Uterus (tissue), 4 donors: ENCODE data around the gene CALU. TPM values are rescaled to one million over a fixed set of nuclear protein-coding genes. Genes with fewer than 3 reads are reported as not detected.

Source experiments
- DNase-seq, 2 donors: peaks; one replicate each; pipeline ENCODE4 v3.0.0-alpha.2; 2019 to 2020
- H3K27ac ChIP-seq, 2 donors: fragments of 200-600 bp; sonication (generic); 1 replicate in 1 of 2; 2 replicates in 1 of 2; pipeline ENCODE4 v1.5.1; 2016 to 2018
- H3K27me3 ChIP-seq, 2 donors: fragments of 200-600 bp; sonication (generic); one replicate each; pipeline ENCODE4 v1.5.1; 2018 to 2019; ENCODE audit warnings: control low read depth in 1 of 2
- H3K36me3 ChIP-seq, 2 donors: fragments of 200-600 bp; sonication (generic); one replicate each; pipeline ENCODE4 v1.5.1; 2019; ENCODE audit warnings: control low read depth in 1 of 2
- H3K4me1 ChIP-seq, 2 donors: fragments of 200-600 bp; sonication (generic); one replicate each; pipeline ENCODE4 v1.5.1; 2018 to 2019; ENCODE audit warnings: control low read depth in 1 of 2
- H3K4me3 ChIP-seq, 2 donors: fragments of 200-600 bp; sonication (generic); 1 replicate in 1 of 2; 2 replicates in 1 of 2; pipeline ENCODE4 v1.5.1; 2018 to 2019; ENCODE audit warnings: mild to moderate bottlenecking in 1 of 2
- H3K9me3 ChIP-seq, 2 donors: fragments of 200-600 bp; sonication (generic); one replicate each; pipeline ENCODE4 v1.5.1; 2019; ENCODE audit warnings: control low read depth in 1 of 2
- POLR2A ChIP-seq, 2 donors: fragments of 450-650 bp; IDR thresholded peaks; one replicate each; pipeline ENCODE4 v1.6.1; 2016; ENCODE audit warnings: antibody characterized with exemption in 2 of 2, mild to moderate bottlenecking in 1 of 2, moderate library complexity in 1 of 2
- intact Hi-C: fragments of 100-400 bp; cut with DNase I; formaldehyde crosslinking; loops from one replicate; pipeline ENCODE4 v1.15.1; 2023; ENCODE audit warnings: low total_unique reads
- total RNA-seq, 4 donors: library from RNA; depleted of rRNA in 3 of 4; stranded (reverse); fragments of >200 nt in 3 of 4; gene quantifications; one replicate each; pipeline versions ENCODE4 v1.1.0 to v1.2.4, GENCODE V29; 2014 to 2023
- TF ChIP-seq, protein P1 (sequence below), 4 experiments: fragments of 200-600 bp in 2 of 4; fragments of 450-650 bp in 2 of 4; sonication (generic) in 2 of 4; IDR thresholded peaks; one replicate each; pipeline ENCODE4 v1.5.1; 2016 to 2019; ENCODE audit warnings: antibody characterized with exemption in 4 of 4, mild to moderate bottlenecking in 2 of 4, moderate library complexity in 1 of 4
- donor health status: DM: yes; HTN: yes; CAD: no.

CALU gene
- total RNA-seq, 4 donors from 2014 or later, result 83.0 to 334 (median 108) TPM

DNA sequence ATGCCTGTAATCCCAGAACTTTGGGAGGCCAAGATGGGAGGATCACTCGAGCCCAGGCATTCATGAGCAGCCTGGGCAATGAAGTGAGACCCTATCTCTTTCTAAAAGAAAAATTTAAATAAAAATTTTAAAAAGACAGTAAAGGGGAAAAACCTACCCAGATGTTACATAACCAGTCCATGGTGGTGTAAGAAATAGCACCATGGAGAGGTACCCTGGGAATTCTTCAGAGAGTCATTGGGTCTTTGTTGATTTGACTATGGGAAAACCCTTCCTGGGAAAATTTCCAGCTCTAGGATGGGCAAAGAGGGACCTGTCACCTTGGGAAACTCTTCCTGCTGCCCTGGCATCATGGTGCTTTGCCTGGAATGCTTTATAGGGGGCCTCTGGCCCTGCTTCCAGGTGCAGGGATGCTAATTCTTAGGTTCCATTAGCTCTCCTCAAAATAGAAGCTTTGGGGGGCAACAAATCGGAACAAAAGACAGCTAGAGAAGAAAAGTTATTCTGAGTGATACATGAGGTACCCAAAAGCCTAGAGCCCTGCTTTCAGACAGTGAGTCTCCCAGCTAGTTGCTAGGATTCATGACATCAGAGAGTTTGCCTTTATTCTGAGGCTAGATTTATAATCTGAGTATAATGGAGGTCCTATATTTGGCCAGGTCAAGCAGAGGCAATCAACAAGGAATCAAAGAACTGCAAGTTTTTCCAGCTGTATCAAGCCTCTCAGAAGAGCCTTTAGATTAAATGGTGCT, 62.7 kb downstream of the CALU start:
- no peak overlapping the region for H3K4me3 ChIP-seq
- intact Hi-C loops, result no loop called here
- H3K27ac ChIP-seq, result no peak overlapping the region
- no peak for DNase-seq
- no peak for TF ChIP-seq POLR2A (IDR thresholded peaks at IDR 0.05)
- TF ChIP-seq, protein P1, sequence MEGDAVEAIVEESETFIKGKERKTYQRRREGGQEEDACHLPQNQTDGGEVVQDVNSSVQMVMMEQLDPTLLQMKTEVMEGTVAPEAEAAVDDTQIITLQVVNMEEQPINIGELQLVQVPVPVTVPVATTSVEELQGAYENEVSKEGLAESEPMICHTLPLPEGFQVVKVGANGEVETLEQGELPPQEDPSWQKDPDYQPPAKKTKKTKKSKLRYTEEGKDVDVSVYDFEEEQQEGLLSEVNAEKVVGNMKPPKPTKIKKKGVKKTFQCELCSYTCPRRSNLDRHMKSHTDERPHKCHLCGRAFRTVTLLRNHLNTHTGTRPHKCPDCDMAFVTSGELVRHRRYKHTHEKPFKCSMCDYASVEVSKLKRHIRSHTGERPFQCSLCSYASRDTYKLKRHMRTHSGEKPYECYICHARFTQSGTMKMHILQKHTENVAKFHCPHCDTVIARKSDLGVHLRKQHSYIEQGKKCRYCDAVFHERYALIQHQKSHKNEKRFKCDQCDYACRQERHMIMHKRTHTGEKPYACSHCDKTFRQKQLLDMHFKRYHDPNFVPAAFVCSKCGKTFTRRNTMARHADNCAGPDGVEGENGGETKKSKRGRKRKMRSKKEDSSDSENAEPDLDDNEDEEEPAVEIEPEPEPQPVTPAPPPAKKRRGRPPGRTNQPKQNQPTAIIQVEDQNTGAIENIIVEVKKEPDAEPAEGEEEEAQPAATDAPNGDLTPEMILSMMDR (IDR thresholded peaks at IDR 0.05), result no peak
- H3K4me1 ChIP-seq, result no peaks in the 10 kb centered on the region
- H3K27me3 ChIP-seq, result no peaks in the 10 kb centered on the region
- H3K36me3 ChIP-seq, result no peaks in the 10 kb centered on the region
- no peaks in the 10 kb centered on the region for H3K9me3 ChIP-seq

DNA sequence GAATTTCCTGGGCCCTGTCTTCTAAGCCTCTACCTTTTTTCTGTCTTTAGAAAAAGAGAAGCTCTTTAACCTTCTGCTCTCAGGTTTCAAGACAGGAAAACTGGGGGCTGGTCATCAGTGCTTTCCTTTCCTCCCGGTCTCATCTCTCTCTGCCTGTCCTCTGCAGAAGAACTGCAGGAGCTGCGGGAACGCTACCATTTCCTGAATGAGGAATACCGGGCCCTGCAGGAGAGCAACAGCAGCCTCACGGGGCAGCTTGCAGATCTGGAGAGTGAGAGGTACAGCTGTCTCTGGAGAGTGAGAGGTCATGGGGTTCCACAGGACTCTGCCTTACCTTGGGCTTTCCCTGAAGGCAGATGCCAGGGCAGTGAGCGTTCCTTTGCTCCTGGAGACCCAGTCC, 65.3 kb downstream of the CALU start:
- DNase-seq, result no peak
- Histone ChIP-seq H3K27me3 (no peaks in the 10 kb centered on the region), H3K4me3 (no peak overlapping the region), H3K27ac (no peak overlapping the region), H3K4me1 (no peaks in the 10 kb centered on the region), H3K36me3 (no peaks in the 10 kb centered on the region), H3K9me3 (no peaks in the 10 kb centered on the region)
- intact Hi-C loops, result no loop called here
- no peak for TF ChIP-seq POLR2A (IDR thresholded peaks at IDR 0.05)
- TF ChIP-seq, protein P1 (IDR thresholded peaks at IDR 0.05), result no peak

DNA sequence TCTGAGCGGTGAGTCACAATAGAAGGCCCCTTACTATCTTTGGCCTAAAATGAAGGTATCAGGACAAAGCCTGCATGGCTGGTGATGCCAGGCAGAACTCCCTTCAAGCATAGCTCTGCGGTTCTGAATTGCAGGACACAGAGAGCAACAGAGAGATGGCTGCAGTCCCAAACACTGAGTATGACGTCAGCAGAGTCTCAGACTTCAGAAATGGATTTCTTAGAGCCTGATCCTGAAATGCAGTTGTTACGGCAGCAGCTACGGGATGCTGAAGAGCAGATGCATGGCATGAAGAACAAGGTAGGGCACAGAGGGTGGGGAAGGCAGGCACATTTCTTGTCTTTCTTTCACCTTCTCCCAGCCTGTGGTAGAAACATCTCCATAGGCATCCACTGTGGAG, 66.1 kb downstream of the CALU start:
- H3K9me3 ChIP-seq, result no peaks in the 10 kb centered on the region
- no peak overlapping the region for H3K4me3 ChIP-seq
- no peaks in the 10 kb centered on the region for H3K27me3 ChIP-seq
- DNase-seq, result no peak
- H3K36me3 ChIP-seq, result no peaks in the 10 kb centered on the region
- TF ChIP-seq, protein P1 (IDR thresholded peaks at IDR 0.05), result no peak
- no peak for TF ChIP-seq POLR2A (IDR thresholded peaks at IDR 0.05)
- H3K4me1 ChIP-seq, result no peaks in the 10 kb centered on the region
- H3K27ac ChIP-seq, result no peak overlapping the region
- intact Hi-C loops, result no loop called here

DNA sequence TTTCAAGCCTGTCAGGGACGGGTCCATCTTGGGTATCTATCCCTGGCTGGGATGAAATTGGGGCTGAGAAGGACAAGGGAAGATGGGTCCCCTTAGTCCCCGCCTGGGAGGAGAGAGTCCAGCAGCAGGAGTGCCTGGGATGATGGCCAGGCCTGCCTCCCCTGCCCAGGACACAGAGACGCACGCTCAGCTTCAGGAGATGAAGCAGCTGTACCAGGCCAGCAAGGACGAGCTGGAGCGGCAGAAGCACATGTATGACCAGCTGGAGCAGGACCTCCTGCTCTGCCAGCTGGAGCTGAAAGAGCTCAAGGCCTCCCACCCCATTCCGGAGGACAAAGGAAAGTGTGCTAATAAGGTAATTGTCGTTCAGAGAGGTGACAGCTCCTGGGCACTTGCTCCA, 68.0 kb downstream of the CALU start:
- no peak for DNase-seq
- Histone ChIP-seq H3K4me1 (no peaks in the 10 kb centered on the region), H3K36me3 (no peaks in the 10 kb centered on the region), H3K27ac (no peak overlapping the region), H3K27me3 (no peaks in the 10 kb centered on the region), H3K4me3 (no peak overlapping the region), H3K9me3 (no peaks in the 10 kb centered on the region)
- intact Hi-C loops, result no loop called here
- TF ChIP-seq POLR2A (IDR thresholded peaks at IDR 0.05), result no peak
- TF ChIP-seq, protein P1 (IDR thresholded peaks at IDR 0.05), result no peak

DNA sequence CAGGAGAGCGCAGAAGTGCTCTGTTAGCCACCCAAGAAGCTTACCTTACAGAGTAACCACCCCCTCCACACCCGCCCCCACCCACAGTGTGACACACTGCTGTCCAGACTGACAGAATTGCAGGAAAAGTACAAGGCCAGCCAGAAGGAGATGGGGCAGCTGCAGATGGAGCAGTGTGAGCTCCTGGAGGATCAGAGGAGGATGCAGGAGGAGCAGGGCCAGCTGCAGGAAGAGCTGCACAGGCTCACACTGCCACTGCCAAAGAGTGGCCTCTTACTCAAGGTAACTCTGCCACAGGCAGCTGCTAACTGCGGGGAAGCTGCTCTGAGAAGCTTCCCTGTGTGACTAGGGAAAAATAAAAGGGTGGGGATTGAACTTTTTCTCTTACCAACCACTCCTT, 70.2 kb downstream of the CALU start:
- intact Hi-C loops, result no loop called here
- Histone ChIP-seq H3K4me3 (no peak overlapping the region), H3K9me3 (no peaks in the 10 kb centered on the region), H3K27me3 (no peaks in the 10 kb centered on the region), H3K4me1 (no peaks in the 10 kb centered on the region), H3K27ac (no peak overlapping the region), H3K36me3 (no peaks in the 10 kb centered on the region)
- DNase-seq, result no peak
- no peak for TF ChIP-seq POLR2A (IDR thresholded peaks at IDR 0.05)
- TF ChIP-seq, protein P1 (IDR thresholded peaks at IDR 0.05), result no peak
